ENCODE measurements around the gene LNPEP.

GRCh38 chr5:96963267-96963666 is 27.4 kb downstream of the LNPEP start:
- TF ChIP-seq RFX5 (IDR thresholded peaks at IDR 0.05; ENCODE audit: low read depth, low read length) (no peak), POLR2A (IDR thresholded peaks at IDR 0.05; ENCODE audit: low read depth, low read length) (no peak), SMC3 (IDR thresholded peaks at IDR 0.05; ENCODE audit: low read depth, low read length) (no peak), ELK1 (IDR thresholded peaks at IDR 0.05; ENCODE audit: borderline replicate concordance, low read depth, low read length) (no peak), MAFK (IDR thresholded peaks at IDR 0.05; ENCODE audit: low read depth, low read length) (0 out of 2 replicates have a peak, but pooled peaks have one; percentile 23), RAD21 (IDR thresholded peaks at IDR 0.05; ENCODE audit: low read length) (no peak), RCOR1 (IDR thresholded peaks at IDR 0.05; ENCODE audit: insufficient replicate concordance, low read length) (no peak), FOS (IDR thresholded peaks at IDR 0.05; ENCODE audit: low read depth, low read length) (no peak), CEBPB (IDR thresholded peaks at IDR 0.05; ENCODE audit: low read depth, low read length) (no peak), CHD1 (IDR thresholded peaks at IDR 0.05; ENCODE audit: low read depth, low read length) (no peak)
- TF ChIP-seq, protein P1, sequence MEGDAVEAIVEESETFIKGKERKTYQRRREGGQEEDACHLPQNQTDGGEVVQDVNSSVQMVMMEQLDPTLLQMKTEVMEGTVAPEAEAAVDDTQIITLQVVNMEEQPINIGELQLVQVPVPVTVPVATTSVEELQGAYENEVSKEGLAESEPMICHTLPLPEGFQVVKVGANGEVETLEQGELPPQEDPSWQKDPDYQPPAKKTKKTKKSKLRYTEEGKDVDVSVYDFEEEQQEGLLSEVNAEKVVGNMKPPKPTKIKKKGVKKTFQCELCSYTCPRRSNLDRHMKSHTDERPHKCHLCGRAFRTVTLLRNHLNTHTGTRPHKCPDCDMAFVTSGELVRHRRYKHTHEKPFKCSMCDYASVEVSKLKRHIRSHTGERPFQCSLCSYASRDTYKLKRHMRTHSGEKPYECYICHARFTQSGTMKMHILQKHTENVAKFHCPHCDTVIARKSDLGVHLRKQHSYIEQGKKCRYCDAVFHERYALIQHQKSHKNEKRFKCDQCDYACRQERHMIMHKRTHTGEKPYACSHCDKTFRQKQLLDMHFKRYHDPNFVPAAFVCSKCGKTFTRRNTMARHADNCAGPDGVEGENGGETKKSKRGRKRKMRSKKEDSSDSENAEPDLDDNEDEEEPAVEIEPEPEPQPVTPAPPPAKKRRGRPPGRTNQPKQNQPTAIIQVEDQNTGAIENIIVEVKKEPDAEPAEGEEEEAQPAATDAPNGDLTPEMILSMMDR (conservative IDR thresholded peaks at IDR 0.05; ENCODE audit: low read depth, low read length) = no peak
- TF ChIP-seq, protein P2, sequence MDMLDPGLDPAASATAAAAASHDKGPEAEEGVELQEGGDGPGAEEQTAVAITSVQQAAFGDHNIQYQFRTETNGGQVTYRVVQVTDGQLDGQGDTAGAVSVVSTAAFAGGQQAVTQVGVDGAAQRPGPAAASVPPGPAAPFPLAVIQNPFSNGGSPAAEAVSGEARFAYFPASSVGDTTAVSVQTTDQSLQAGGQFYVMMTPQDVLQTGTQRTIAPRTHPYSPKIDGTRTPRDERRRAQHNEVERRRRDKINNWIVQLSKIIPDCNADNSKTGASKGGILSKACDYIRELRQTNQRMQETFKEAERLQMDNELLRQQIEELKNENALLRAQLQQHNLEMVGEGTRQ (IDR thresholded peaks at IDR 0.05; ENCODE audit: low read depth, low read length) = no peak
